HG03565 (cell line): ENCODE results near the gene MIGA1.
"Not testable (repeated sequence)": the region's sequence is repeated elsewhere in the genome, so short reads cannot be mapped to it uniquely, and the experiment has no call there.

Experiments
- ATAC-seq: cut with Tn5 transposase; IDR thresholded peaks from one replicate; pipeline ENCODE4 v1.9.1; 2021; ENCODE audit warnings: mild to moderate bottlenecking, moderate library complexity; ENCODE audit not compliant: unreplicated experiment

The MIGA1 gene

GRCh38 chr1:77779529-77780281, at the start of gene MIGA1:
Gene MIGA1 (plus strand): TSS chr1:77779649. CDS start chr1:77783253, 3,604 bp downstream.
- ATAC-seq: peak; percentile 95

DNA sequence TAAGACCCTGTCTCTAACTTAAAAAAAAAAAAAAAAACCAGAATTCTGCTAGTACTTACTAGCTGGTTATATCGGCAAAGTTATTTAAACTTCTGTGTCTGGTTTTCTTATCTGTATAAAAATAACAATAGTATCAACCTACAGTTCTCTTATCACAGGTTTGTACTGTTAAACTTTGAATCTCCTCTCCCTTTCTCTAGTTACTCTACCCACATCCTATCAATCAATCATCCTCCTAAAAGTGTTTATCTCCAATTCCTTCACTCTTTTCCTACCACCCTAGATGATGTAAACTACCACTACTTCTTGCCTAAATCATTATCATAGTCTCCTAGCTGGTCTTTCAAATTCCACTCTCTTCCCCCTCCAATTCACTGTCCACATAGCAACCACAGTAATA, 47.4 kb upstream of the MIGA1 start:
- no peak for ATAC-seq

GRCh38 chr1:77739235-77739634, 40.2 kb upstream of the MIGA1 start:
- no peak for ATAC-seq

DNA sequence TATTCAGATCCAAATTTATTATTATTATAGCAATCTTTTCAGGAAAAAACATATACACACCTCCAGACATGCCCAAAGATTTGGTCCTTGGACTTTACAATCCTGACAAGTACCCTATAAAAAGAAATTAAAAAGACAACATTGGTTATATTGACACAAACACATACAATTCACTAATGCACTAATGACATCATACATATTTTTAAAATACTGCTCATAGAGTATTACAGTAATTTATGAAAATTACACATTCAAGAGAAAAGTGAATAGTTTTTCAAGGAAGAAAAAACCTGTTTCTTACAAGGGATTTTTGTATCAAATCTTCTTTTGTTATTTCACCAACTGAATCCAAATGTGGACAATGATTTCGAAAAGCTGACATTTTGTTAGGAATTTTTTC, 38.1 kb upstream of the MIGA1 start:
- ATAC-seq: no peak

DNA sequence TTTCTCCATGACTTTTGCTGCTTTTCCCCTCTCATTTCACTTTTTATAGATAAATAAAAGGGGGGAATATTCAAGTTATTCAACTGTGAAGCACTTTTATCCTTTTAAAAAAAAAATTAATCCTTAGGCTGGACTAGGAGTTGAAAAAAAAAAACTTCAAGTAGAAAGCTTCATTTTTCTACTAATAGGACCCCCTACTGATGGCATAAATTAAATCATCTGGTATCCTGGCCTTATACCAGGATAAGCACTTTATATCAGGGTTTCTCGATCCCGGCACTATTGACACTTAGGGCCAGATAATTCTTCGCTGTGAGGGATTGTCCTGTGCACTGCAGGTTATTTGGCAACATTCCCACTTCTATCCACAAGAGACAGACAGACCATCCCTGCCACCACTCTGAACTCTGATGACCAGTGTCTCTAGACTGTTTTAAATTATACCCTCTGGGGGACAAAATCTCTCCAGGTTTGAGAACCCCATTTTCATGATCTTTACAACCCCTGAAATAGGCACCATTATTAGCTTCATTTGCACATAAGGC, 37.4 kb upstream of the MIGA1 start:
- no peak for ATAC-seq

DNA sequence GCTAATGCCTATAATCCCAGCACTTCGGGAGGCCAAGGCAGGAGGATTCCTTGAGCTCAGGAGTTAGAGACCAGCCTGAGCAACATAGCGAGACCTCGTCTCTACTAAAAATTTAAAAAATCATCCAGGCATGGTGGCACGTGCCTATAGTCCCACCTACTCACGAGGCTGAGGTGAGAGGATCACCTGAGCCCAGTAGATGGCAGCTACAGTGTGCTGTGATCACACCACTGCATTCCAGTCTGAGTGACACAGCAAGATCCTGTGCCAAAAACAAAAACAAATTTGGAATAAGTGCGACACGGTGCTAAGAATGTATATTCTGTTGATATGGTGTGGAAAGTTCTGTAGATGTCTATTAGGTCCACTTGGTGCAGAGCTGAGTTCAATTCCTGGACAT, 34.9 kb upstream of the MIGA1 start:
- no peak for ATAC-seq

GRCh38 chr1:77749489-77749888, 30.0 kb upstream of the MIGA1 start:
- ATAC-seq: not testable (repeated sequence)

DNA sequence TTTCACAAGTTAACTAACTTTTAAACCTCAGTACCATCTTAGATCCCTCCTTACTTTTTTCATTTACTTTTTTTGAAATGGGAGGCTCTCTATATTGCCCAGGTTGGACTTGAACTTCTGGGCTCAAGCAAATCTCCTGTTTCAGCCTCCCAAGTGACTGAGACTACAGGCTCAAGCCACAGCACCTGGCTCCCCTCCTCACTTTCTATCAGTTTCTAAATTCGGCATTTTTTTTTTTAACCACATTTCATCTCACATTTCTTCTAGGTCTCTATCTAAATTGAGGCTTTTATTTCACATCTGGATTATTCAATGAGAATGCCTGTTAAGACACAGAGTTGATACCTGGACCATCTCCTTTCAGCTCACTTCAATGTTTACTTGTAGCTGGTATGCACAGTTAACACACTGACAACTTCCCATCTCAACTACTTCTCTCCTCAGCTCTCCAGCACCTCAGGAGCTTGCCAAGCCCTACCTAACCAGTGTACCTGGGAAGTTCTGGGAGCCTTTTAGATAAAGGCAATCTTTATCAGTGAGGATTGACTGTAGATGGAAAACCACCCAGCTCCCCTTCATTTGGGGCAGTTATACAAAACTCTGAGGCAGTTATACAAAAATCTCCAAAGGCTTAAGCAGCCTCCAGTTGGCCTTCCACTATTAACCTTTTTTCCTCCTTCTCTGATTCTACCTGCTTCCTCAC, 23.2 kb upstream of the MIGA1 start:
- no peak for ATAC-seq

- ATAC-seq: no peak
Measured at GRCh38 chr1:77757066-77757584, 22.3 kb upstream of the MIGA1 start.

GRCh38 chr1:77757603-77758002, 21.8 kb upstream of the MIGA1 start:
- ATAC-seq: no peak

- peak; percentile 96 for ATAC-seq
Measured at GRCh38 chr1:77759071-77760028, 20.1 kb upstream of the MIGA1 start, which contains the start of gene USP33. Gene USP33 (minus strand): TSS chr1:77759852. CDS start chr1:77741697, 18,155 bp downstream.

DNA sequence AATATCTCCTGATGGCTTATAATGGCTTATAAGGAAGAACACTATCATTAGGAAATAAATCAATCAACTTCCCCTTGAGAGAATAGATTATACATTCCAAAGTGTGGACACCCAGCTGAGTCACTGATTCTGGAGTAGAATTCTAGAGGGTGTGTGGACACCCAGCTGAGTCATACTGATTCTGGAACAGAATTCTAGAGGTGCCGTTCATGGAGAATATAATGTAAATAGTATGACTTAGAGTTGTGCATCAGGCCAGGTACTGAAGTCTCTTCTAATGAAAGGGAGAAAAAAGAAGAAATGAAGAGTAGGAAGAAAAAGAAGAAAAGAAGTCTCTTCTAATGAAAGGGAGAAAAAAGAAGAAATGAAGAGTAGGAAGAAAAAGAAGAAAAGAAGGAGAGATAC, 17.4 kb upstream of the MIGA1 start:
- ATAC-seq: no peak

- no peak for ATAC-seq
Measured at GRCh38 chr1:77768006-77768405, 11.4 kb upstream of the MIGA1 start.

DNA sequence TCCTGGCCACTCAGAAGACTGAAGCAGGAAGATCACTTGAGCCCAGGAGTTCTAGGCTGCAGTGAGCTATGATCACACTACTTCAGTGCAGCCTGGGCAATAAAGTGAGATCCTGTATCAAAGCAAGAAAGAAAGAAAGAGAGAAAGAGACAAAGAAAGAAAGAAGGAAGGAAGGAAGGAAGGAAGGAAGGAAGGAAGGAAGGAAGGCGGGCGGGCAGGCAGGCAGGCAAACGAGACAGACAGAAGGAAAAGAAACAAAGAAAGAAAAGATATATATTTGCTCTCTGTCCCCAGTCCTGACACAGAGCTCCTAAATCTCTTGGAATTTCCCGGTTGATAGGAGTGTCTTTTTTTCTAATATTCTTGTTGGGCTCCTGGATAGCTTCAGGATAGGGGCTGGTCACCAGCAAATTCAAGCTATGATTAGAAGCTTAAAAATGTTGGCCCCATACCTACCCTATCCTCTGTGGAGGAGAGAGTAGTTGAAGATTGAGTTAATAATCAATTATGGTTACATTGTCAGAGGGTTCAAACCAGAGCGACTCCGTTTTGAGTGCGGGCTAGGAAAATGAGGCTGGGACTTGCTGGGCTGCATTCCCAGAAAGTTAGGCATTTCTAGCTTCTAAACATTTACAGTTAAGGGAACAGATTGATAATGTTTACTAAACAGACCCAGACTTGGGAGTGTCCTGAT, 3.3 kb upstream of the MIGA1 start:
- no peak for ATAC-seq

DNA sequence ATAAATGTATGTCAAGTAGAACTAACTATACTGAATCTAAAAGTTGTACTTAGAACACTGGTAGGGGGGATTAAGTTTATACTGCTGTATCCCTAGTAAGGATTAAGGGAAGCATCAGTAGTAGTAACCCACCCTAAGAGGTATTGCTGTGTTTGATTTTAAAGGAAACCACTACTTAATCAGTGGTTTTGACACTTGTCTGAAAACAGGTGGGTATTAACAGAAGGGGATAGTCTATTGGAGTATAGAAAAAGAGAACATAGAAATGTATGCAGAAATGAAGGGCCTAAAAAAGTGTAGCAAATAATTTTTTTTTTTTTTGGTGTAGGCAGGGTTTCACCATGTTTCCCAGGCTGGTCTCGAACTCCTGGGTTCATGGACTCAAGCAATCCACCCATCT, 2.2 kb downstream of the MIGA1 start:
- ATAC-seq: no peak

DNA sequence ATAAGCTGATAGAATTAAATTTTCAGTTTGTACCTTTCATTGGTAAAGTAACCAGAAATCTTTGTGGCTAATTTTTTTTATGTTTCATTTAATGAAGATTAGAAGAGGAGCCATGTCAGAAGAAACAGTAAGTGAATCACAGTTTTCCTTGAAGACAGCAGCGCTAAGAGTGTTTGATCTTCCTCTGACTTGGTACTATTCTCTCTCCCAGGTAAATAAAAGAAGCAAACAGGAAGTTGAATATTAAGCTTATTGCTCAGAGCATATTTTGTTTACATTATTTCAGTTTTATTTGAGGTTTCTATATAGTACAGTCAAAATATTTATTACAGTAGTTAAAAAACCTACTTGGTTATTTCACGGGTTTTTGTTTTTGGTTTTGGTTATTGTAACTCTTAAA, 3.7 kb downstream of the MIGA1 start:
- ATAC-seq: no peak

DNA sequence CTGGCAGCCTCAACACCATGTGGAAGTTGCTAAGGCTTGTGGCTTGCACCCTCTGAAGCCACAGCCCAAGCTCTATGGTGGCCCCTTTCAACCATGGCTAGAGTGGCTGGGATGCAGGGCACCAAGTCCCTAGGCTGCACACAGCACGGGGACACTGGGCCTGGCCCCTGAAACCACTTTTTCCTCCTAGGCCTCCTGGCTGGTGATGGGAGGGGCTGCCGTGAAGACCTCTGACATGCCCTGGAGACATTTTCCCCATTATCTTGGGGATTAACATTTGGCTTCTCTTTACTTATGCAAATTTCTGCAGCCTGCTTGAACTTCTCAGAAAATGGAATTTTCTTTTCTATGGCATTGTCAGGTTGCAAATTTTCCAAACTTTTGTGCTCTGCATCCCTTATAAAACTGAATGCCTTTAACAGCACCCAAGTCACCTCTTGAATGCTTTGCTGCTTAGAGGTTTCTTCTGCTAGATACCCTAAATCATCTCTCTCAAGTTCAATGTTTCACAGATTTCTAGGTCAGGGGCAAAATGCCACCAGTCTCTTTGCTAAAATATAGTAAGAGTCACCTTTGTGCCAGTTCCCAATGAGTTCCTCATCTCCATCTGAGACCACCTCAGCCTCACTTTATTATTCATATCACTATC, 6.8 kb downstream of the MIGA1 start:
- not testable (repeated sequence) for ATAC-seq

DNA sequence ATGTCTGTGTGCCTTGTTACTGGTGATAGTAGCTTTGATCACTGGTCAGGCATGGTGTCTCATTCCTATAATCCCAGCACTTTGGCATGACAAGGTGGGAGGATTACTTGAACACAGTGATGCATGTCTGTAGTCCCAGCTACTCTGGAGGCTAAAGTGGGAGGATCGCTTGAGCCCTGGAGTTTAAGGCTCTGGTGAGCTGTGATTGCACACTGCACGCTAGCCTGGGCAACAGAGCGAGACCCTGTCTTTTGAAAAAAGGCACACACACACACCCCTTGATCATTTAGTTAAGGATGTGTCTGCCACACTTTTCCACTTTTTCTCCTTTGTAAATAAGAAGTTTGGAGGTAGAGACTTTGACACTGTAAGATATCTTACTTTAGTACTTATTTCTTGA, 15.1 kb downstream of the MIGA1 start:
- ATAC-seq: no peak

DNA sequence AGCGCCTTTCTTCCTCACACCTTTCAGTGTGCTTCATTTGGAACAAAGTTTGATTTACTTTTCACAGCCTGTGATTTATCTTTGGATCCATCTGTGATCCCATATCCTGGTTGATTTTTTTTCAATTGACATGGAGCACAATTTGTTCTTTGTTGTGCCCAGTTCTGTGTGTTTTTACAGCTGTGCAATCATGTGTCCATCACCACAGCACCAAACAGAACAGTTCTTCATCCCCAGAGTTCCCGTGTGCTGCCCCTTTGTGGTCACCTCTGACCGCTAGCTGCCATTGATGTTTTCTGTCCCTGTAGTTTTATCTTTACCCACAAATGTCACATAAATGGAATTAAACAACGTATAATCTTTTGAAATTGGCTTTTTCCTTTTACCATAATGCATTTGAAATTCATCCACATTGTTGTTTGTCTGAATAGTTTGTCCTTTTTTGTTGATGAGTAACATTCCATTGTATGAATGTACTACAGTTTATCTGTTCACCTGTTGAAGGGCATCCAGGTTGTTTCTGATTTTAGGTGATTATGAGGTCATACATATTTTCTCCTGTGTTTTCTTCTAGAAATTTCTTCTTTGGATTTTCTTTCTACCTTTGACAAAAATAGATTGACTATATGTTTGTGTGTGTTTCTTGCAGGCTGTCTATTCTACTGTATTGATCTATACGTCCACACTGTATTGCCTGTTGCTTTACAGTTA, 17.4 kb downstream of the MIGA1 start:
- no peak for ATAC-seq
